Transverse colon (tissue), 3 donors: ENCODE measurements around the gene OPN3.

Experiments used
- EP300 ChIP-seq: sonication (generic); formaldehyde crosslinking; IDR thresholded peaks from one replicate; pipeline ENCODE4 v1.6.1; 2017; ENCODE audit warnings: antibody characterized with exemption, low read depth
- POLR2A ChIP-seq: fragments of 450-650 bp; IDR thresholded peaks from one replicate; pipeline ENCODE4 v1.6.1; 2016; ENCODE audit warnings: antibody characterized with exemption, mild to moderate bottlenecking, moderate library complexity
- TF ChIP-seq, protein P1 (sequence below), 5 experiments: fragments of 200-600 bp in 3 of 5; fragments of 450-650 bp in 2 of 5; sonication (generic) in 3 of 5; IDR thresholded peaks; 1 replicate in 2 of 5; 2 replicates in 3 of 5; pipeline ENCODE4 v1.5.1; 2016 to 2017; ENCODE audit warnings: antibody characterized with exemption in 5 of 5, inconsistent platforms in 3 of 5, mild to moderate bottlenecking in 2 of 5, moderate library complexity in 1 of 5

DNA sequence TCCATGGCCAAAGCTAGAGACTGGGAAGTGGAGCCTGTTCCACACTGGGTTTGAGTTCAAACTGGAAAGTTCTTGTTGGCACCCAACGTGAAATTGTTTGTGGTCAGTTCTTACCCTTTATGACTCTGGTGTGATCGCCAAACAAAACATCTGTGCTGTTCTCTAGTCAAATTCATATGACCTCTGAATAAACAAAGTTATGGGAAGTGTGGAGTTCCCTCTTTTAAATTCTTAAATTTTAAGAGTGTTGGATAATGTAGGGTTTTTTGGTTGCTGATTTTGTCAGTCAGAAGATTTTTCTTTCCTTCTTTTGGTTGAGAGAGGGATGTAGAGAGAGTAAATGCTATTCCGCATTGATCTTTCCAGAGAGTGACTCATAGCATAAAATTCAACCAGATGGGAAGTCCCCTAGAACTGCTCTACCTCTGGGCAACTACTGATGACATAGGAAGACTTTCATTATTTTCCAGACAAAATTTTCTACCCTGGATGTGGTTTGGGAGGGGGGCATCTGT, 36.4 kb downstream of the OPN3 start:
- TF ChIP-seq, protein P1, sequence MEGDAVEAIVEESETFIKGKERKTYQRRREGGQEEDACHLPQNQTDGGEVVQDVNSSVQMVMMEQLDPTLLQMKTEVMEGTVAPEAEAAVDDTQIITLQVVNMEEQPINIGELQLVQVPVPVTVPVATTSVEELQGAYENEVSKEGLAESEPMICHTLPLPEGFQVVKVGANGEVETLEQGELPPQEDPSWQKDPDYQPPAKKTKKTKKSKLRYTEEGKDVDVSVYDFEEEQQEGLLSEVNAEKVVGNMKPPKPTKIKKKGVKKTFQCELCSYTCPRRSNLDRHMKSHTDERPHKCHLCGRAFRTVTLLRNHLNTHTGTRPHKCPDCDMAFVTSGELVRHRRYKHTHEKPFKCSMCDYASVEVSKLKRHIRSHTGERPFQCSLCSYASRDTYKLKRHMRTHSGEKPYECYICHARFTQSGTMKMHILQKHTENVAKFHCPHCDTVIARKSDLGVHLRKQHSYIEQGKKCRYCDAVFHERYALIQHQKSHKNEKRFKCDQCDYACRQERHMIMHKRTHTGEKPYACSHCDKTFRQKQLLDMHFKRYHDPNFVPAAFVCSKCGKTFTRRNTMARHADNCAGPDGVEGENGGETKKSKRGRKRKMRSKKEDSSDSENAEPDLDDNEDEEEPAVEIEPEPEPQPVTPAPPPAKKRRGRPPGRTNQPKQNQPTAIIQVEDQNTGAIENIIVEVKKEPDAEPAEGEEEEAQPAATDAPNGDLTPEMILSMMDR (IDR thresholded peaks at IDR 0.05), result no peak
- no peak for TF ChIP-seq POLR2A
- no peak for TF ChIP-seq EP300
